Nephron progenitor cell (in vitro differentiated cells): ENCODE data around the gene HYCC1.

Experiments used
- DNase-seq: peaks from one replicate; pipeline ENCODE4 v3.0.0; 2021
- H3K27ac Mint-ChIP-seq: 2 replicates; pipeline ENCODE4 v1.8.0; 2021; ENCODE audit warnings: mild to moderate bottlenecking, moderate library complexity, mixed read lengths
- H3K27me3 Mint-ChIP-seq: 2 replicates; pipeline ENCODE4 v1.8.0; 2021; ENCODE audit warnings: mild to moderate bottlenecking, low read depth, mixed read lengths; ENCODE audit not compliant: poor library complexity
- H3K36me3 Mint-ChIP-seq: 2 replicates; pipeline ENCODE4 v1.8.0; 2021; ENCODE audit warnings: low read depth, mixed read lengths
- H3K4me1 Mint-ChIP-seq: 2 replicates; pipeline ENCODE4 v1.8.0; 2021; ENCODE audit warnings: mixed read lengths
- H3K4me3 Mint-ChIP-seq: 2 replicates; pipeline ENCODE4 v1.8.0; 2021; ENCODE audit warnings: mild to moderate bottlenecking, moderate library complexity, mixed read lengths
- H3K9me3 Mint-ChIP-seq: 2 replicates; pipeline ENCODE4 v1.8.0; 2021; ENCODE audit warnings: mild to moderate bottlenecking, moderate library complexity, mixed read lengths
- TF ChIP-seq, protein P1 (sequence below): fragments of 200-600 bp; sonication (generic); IDR thresholded peaks from 2 replicates; pipeline ENCODE4 v1.5.0; 2021; ENCODE audit warnings: antibody characterized with exemption

HYCC1 gene

DNA sequence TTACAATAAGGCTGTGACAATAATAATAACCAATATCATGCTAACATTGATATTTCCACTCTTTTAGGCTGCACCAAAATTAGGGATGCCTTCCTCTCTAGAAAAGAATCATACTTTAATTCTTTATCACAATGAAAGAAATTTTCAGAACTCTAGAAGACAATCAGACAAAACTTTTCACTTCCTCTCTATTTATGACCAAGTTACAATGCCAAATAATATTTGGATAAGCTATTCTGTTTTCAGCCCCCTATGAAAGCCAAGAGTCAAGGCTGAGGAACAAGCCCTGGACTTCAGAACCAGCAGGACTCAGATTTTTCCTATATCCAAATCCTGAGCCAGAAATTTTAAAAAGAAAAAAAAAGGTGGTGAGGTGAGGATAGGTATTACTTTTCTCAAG, 4.6 kb downstream of the HYCC1 start:
- Mint-ChIP-seq H3K9me3 (no peaks in the 10 kb centered on the region), H3K27me3 (no peaks in the 10 kb centered on the region), H3K4me1 (peaks cover 2% of the 10 kb centered on the region), H3K36me3 (no peaks in the 10 kb centered on the region), H3K4me3 (no peak overlapping the region), H3K27ac (no peak overlapping the region)
- TF ChIP-seq, protein P1, sequence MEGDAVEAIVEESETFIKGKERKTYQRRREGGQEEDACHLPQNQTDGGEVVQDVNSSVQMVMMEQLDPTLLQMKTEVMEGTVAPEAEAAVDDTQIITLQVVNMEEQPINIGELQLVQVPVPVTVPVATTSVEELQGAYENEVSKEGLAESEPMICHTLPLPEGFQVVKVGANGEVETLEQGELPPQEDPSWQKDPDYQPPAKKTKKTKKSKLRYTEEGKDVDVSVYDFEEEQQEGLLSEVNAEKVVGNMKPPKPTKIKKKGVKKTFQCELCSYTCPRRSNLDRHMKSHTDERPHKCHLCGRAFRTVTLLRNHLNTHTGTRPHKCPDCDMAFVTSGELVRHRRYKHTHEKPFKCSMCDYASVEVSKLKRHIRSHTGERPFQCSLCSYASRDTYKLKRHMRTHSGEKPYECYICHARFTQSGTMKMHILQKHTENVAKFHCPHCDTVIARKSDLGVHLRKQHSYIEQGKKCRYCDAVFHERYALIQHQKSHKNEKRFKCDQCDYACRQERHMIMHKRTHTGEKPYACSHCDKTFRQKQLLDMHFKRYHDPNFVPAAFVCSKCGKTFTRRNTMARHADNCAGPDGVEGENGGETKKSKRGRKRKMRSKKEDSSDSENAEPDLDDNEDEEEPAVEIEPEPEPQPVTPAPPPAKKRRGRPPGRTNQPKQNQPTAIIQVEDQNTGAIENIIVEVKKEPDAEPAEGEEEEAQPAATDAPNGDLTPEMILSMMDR: no peak
- DNase-seq: no peak

DNA sequence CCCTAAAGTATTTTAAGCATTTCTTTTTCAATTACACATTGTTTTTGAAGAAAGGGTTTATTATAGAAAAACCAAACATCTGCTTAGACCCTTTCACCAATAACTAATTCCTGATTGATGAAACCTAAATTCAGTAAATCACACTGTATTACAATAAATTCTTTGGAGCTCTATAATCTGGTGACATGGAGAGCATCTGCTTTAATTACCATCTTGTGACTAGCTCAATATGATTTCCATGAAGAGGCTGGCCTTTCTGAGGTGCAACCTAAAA, 9.7 kb downstream of the HYCC1 start:
- no peaks in the 10 kb centered on the region for H3K27me3 Mint-ChIP-seq
- no peak for DNase-seq
- H3K4me1 Mint-ChIP-seq: peaks cover 5% of the 10 kb centered on the region
- no peak overlapping the region for H3K4me3 Mint-ChIP-seq
- no peak overlapping the region for H3K27ac Mint-ChIP-seq
- H3K9me3 Mint-ChIP-seq: no peaks in the 10 kb centered on the region
- no peaks in the 10 kb centered on the region for H3K36me3 Mint-ChIP-seq
- TF ChIP-seq, protein P1: no peak

DNA sequence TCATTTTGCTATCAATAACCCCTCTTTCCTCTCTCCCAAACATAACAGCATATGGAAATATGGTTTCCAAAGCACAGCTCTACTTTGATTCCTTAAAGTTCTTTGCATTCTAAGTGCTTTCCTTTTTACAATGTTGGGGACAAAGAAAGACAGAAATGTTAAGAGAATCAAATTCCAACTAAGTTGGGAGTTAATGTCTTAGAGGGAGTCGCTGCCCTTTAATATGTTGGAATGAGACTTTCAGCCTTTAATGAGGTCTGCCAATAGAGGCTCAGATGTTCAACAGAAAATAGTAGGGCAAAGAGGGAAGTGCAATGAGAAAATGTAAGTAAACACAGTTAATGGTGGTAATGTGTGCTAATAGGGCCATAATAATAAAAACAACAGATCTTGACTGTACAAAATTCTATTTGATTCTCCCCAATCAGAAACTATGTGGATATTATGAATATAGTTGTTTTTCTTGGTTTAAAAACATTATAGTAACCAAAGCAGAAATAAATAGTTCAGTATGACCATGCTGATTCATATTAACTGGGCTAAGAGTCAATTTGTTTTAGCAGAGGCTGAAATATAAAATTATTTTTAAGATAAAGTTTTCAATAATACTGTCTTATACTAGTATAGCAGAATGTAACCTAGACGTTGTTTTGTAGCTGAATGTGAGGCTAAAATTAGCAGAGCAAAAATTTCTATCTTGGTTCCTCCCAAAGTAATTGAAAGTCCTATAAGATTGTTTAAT, 10.3 kb downstream of the HYCC1 start:
- Mint-ChIP-seq H3K36me3 (no peaks in the 10 kb centered on the region), H3K27me3 (no peaks in the 10 kb centered on the region), H3K4me3 (no peak overlapping the region), H3K4me1 (peaks cover 5% of the 10 kb centered on the region), H3K9me3 (no peaks in the 10 kb centered on the region), H3K27ac (no peak overlapping the region)
- TF ChIP-seq, protein P1: no peak
- no peak for DNase-seq

DNA sequence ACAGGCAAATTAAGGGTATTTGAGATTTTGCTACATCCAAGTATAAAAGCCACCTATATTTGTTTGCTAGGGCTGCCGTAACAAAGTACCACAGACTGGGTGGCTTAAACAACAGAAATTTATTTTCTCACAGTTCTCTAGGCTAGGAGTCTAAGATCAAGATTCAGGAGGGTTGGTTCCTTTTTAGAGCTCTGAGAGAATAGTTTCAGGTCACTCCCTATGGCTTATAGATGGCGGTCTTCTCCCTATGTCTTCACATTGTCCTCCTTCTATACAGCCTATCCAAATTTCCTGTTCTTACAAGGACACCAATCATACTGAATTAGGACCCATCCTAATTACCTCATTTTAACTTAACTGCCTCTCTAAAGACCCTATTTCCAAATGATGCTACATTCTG, 11.2 kb downstream of the HYCC1 start:
- TF ChIP-seq, protein P1: no peak
- Mint-ChIP-seq H3K4me3 (no peak overlapping the region), H3K27ac (no peak overlapping the region), H3K9me3 (no peaks in the 10 kb centered on the region), H3K27me3 (no peaks in the 10 kb centered on the region), H3K4me1 (peaks cover 5% of the 10 kb centered on the region), H3K36me3 (no peaks in the 10 kb centered on the region)
- no peak for DNase-seq

DNA sequence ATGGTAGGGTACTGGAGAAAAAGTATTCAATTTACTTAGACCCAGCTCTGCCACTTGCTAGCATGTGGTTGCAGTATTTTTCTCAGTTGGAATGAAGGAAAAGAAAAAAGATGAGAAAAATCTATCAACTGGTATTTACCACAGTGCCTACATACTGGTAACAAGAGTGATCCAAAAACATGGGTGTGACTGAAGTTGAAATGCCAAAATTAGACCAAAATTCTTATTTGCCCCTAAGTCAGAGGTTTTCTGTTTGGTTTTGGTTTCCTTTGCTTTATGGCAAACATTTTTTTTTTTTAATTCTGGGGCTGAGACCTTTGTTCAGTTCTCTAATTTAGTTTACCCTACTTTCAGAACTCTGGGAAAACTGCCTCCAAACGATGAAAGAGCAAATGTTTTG, 12.3 kb downstream of the HYCC1 start:
- TF ChIP-seq, protein P1: no peak
- Mint-ChIP-seq H3K4me1 (peaks cover 5% of the 10 kb centered on the region), H3K4me3 (no peak overlapping the region), H3K27me3 (no peaks in the 10 kb centered on the region), H3K27ac (no peak overlapping the region), H3K9me3 (no peaks in the 10 kb centered on the region), H3K36me3 (no peaks in the 10 kb centered on the region)
- DNase-seq: no peak

DNA sequence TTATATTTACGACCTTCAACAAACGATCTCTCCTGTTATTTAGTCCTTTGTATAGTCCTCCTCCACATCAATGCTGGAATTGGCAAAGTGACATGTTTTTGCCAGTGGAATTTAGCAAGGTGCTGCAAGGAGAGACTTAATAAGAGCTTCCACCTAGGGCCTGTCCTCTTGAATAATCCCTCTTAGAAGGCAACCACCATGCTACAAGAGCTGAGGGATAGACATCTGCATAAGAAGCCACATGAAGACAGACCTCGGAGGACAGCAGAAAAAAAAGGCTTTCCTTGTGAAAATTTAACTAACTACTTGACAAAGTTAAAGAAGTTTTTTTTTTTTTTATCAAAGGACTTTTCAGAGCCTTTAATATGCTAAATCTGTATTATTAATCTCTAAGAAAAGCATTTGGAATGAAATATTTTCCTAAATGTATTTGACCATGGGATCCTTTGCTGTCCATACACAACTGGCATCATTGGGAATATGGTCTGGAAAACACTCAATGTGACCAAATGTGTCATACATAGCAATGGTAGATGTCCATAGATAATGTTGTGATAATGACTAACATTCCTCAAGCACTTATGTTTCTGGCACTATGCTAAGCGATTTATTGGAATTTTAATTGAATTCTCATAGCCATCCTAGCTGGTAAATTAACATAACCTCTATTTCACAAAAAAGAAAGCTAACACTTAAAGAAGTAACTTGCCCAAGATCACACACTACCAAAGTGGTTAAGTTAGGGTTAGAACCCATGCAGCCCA, 13.2 kb downstream of the HYCC1 start:
- no peak for DNase-seq
- no peaks in the 10 kb centered on the region for H3K9me3 Mint-ChIP-seq
- H3K27ac Mint-ChIP-seq: no peak overlapping the region
- H3K4me1 Mint-ChIP-seq: peaks cover 5% of the 10 kb centered on the region
- H3K4me3 Mint-ChIP-seq: no peak overlapping the region
- no peaks in the 10 kb centered on the region for H3K27me3 Mint-ChIP-seq
- TF ChIP-seq, protein P1: no peak
- H3K36me3 Mint-ChIP-seq: no peaks in the 10 kb centered on the region
